Fibroblast of lung (primary cell): ENCODE measurements around the gene TNFSF9. TPM values are rescaled to one million over a fixed set of nuclear protein-coding genes. Genes with fewer than 3 reads are reported as not detected.

Experiments
- DNase-seq, 2 donors: peaks; one replicate each; pipeline versions ENCODE4 v3.0.0 to v3.0.0-alpha.2; 2010; ENCODE audit warnings: low read depth in 2 of 2
- H2AFZ ChIP-seq: 2 replicates; pipeline ENCODE4 v1.5.1; 2012; ENCODE audit warnings: low read length, control low read depth, inconsistent platforms
- H3K27ac ChIP-seq: 2 replicates; pipeline ENCODE4 v1.5.1; 2011; ENCODE audit warnings: low read length, control low read depth; ENCODE audit not compliant: insufficient read depth
- H3K27me3 ChIP-seq: 2 replicates; pipeline ENCODE4 v1.5.1; 2011; ENCODE audit warnings: mild to moderate bottlenecking, low read length; ENCODE audit not compliant: control insufficient read depth, insufficient read depth
- H3K36me3 ChIP-seq: 2 replicates; pipeline ENCODE4 v1.5.1; 2011; ENCODE audit warnings: low read length; ENCODE audit not compliant: control insufficient read depth, insufficient read depth
- H3K4me1 ChIP-seq: 2 replicates; pipeline ENCODE4 v1.5.1; 2011; ENCODE audit warnings: low read length; ENCODE audit not compliant: control insufficient read depth, insufficient read depth; ENCODE audit errors: extremely low read depth
- H3K4me2 ChIP-seq: 2 replicates; pipeline ENCODE4 v1.5.1; 2011; ENCODE audit warnings: low read length, control low read depth; ENCODE audit not compliant: insufficient read depth; ENCODE audit errors: extremely low read depth
- H3K4me3 ChIP-seq, 4 experiments: fragments of 200-600 bp in 1 of 4; sonication (generic) in 1 of 4; replicated peaks in 1 of 4; 2 replicates each; pipeline ENCODE4 v1.5.1; 2011 to 2016; ENCODE audit warnings: low read length in 4 of 4, low read depth in 3 of 4, mild to moderate bottlenecking in 3 of 4, control low read depth in 2 of 4, inconsistent platforms in 1 of 4, mixed read lengths in 1 of 4; ENCODE audit not compliant: insufficient read depth in 1 of 4; ENCODE audit errors: control extremely low read depth in 1 of 4
- H3K79me2 ChIP-seq: 2 replicates; pipeline ENCODE4 v1.5.1; 2012; ENCODE audit warnings: mild to moderate bottlenecking, low read length, inconsistent platforms; ENCODE audit not compliant: control insufficient read depth, insufficient read depth
- H3K9ac ChIP-seq: 2 replicates; pipeline ENCODE4 v1.5.1; 2011; ENCODE audit warnings: mild to moderate bottlenecking, low read length, control low read depth; ENCODE audit not compliant: insufficient read depth
- H3K9me3 ChIP-seq: 2 replicates; pipeline ENCODE4 v1.5.1; 2012; ENCODE audit warnings: low read depth, low read length; ENCODE audit not compliant: control insufficient read depth, insufficient read depth
- H4K20me1 ChIP-seq: 2 replicates; pipeline ENCODE4 v1.5.1; 2011; ENCODE audit warnings: low read length; ENCODE audit not compliant: control insufficient read depth, insufficient read depth; ENCODE audit errors: extremely low read depth
- CTCF ChIP-seq, 2 donors: IDR thresholded peaks in 1 of 2; conservative IDR thresholded peaks in 1 of 2; 1 replicate in 1 of 2; 2 replicates in 1 of 2; pipeline ENCODE4 v1.5.1; 2011 to 2012; ENCODE audit warnings: low read length in 2 of 2, control low read depth in 1 of 2, inconsistent platforms in 1 of 2, low read depth in 1 of 2, mild to moderate bottlenecking in 1 of 2
- EZH2 ChIP-seq: IDR thresholded peaks from 2 replicates; pipeline ENCODE4 v1.5.1; 2012; ENCODE audit warnings: low read length, control low read depth, mild to moderate bottlenecking; ENCODE audit errors: missing control alignments
- polyA plus RNA-seq, 2 donors: library from polyadenylated mRNA; depleted of rRNA in 1 of 2; stranded (reverse) in 1 of 2; unstranded in 1 of 2; fragments of >200 nt; gene quantifications; 2 replicates each; pipeline ENCODE4 v1.2.1, GENCODE V29; 2011 to 2012; ENCODE audit warnings: missing spikeins in 1 of 2
- total RNA-seq: library from RNA; depleted of rRNA; stranded (reverse); fragments of >200 nt; gene quantifications from 2 replicates; pipeline ENCODE4 v1.2.1, GENCODE V29; 2014

The TNFSF9 gene
- total and polyA plus RNA-seq, 2 donors (not counting 1 experiment from before 2014, with no cell fraction given), result 0.22 to 0.66 TPM

- TF ChIP-seq EZH2 (no peak), CTCF (conservative IDR thresholded peaks at IDR 0.05 in 1 of 2, IDR thresholded peaks at IDR 0.05 in 1 of 2; ENCODE audit: low read depth in 1 of 2, low read length in 2 of 2) (no peak)
- no peak overlapping the region for H3K4me3 ChIP-seq
- no peaks in the 10 kb centered on the region for H4K20me1 ChIP-seq
- no peaks in the 10 kb centered on the region for H3K27me3 ChIP-seq
- H3K9ac ChIP-seq, result no peak overlapping the region
- no peak overlapping the region for H3K4me2 ChIP-seq
- DNase-seq, result no peak
- no peak overlapping the region for H3K27ac ChIP-seq
- no peaks in the 10 kb centered on the region for H3K79me2 ChIP-seq
- H3K9me3 ChIP-seq, result no peaks in the 10 kb centered on the region
- no peaks in the 10 kb centered on the region for H3K4me1 ChIP-seq
- no peak overlapping the region for H2AFZ ChIP-seq
- H3K36me3 ChIP-seq, result no peaks in the 10 kb centered on the region
These were observed 8.1 kb upstream of the TNFSF9 start for GRCh38 chr19:6522712-6523111.

GRCh38 chr19:6524311-6524710 lies 6.5 kb upstream of the TNFSF9 start:
- Histone ChIP-seq H3K36me3 (no peaks in the 10 kb centered on the region), H3K27me3 (no peaks in the 10 kb centered on the region), H3K79me2 (no peaks in the 10 kb centered on the region), H3K4me1 (no peaks in the 10 kb centered on the region), H3K9ac (no peak overlapping the region), H3K4me2 (no peak overlapping the region), H3K4me3 (no peak overlapping the region), H3K9me3 (no peaks in the 10 kb centered on the region), H3K27ac (no peak overlapping the region), H2AFZ (no peak overlapping the region), H4K20me1 (no peaks in the 10 kb centered on the region)
- no peak for TF ChIP-seq EZH2
- TF ChIP-seq CTCF (conservative IDR thresholded peaks at IDR 0.05 in 1 of 2, IDR thresholded peaks at IDR 0.05 in 1 of 2; ENCODE audit: low read depth in 1 of 2, low read length in 2 of 2), result no peak
- no peak for DNase-seq

DNA sequence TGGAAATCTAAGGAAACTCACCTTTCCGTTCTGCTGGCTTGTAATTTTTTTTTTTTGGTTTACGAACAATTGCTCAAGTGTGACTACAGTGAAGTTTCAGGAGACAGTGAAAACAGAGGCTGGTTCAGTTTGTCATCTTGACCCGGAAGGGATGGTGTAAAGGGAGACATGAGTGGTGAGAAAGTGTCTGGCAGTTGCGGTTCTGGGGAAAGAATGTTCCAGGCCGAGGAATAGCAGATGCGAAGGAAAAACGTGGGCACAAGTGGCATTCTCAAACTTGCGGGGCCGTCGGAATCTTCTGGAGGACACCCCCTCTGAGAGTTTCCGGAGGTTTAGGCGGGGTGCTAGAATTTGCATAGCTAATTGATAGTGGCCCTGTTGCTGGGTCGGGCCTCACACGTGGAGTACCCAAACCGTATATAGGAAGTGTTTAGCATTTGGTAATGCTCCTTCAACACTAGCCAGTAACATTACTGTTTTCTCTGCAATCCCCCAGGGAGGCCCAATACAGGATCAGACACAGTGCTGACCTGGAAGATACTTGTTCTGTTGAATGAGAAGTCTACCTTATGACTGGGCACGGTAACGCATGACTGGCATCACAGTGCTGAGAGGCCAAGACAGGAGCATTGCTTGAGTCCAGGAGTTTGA lies 2.8 kb upstream of the TNFSF9 start:
- H3K4me2 ChIP-seq, result no peak overlapping the region
- peaks cover 8% of the 10 kb centered on the region for H3K27me3 ChIP-seq
- H3K36me3 ChIP-seq, result no peaks in the 10 kb centered on the region
- H3K79me2 ChIP-seq, result no peaks in the 10 kb centered on the region
- no peaks in the 10 kb centered on the region for H3K9me3 ChIP-seq
- H3K9ac ChIP-seq, result no peak overlapping the region
- TF ChIP-seq EZH2 (no peak), CTCF (conservative IDR thresholded peaks at IDR 0.05 in 1 of 2, IDR thresholded peaks at IDR 0.05 in 1 of 2; ENCODE audit: low read depth in 1 of 2, low read length in 2 of 2) (no peak)
- H3K4me1 ChIP-seq, result peaks cover 5% of the 10 kb centered on the region
- no peaks in the 10 kb centered on the region for H4K20me1 ChIP-seq
- DNase-seq, result no peak
- no peak overlapping the region for H3K27ac ChIP-seq
- H3K4me3 ChIP-seq, result no peak overlapping the region
- H2AFZ ChIP-seq, result no peak overlapping the region
